Right lobe of liver (tissue), 4 donors: ENCODE data around the gene SDR9C7.
"Not testable (repeated sequence)": the region's sequence is repeated elsewhere in the genome, so short reads cannot be mapped to it uniquely, and the experiment has no call there.

ENCODE experiments used
- CTCF ChIP-seq, 4 donors: fragments of 200-600 bp in 3 of 4; fragments of 450-650 bp in 1 of 4; IDR thresholded peaks; one replicate each; pipeline versions ENCODE4 v1.5.1 to v1.8.0; 2016 to 2022; ENCODE audit warnings: antibody characterized with exemption in 4 of 4, mild to moderate bottlenecking in 2 of 4
- POLR2A ChIP-seq: fragments of 450-650 bp; IDR thresholded peaks from one replicate; pipeline ENCODE4 v1.6.1; 2017; ENCODE audit warnings: antibody characterized with exemption, mild to moderate bottlenecking
- donor health status: DM: no; HTN: no; CAD: no.
- donor health status: DM: no; HTN: no; CAD: no.
- donor health status: DM: no; HTN: yes; CAD: no.

GRCh38 chr12:56918139-56918538, 16.1 kb downstream of the SDR9C7 start:
- TF ChIP-seq CTCF (IDR thresholded peaks at IDR 0.05); POLR2A: not testable (repeated sequence)
